Endothelial cell of umbilical vein (primary cell): Measurements from ENCODE around the gene GNG8. TPM values are rescaled to one million over a fixed set of nuclear protein-coding genes. Genes with fewer than 3 reads are reported as not detected.

Experiments
- BruUV-seq: library from RNA; stranded (reverse); fragments of 400-500 nt; replicated peaks from 2 replicates; lab custom pipeline; 2021; lab: Mats Ljungman, UMichigan
- CTCF ChIA-PET: fragments of 300-600, 350-600 bp; sonication (Branson Sonifier 250); formaldehyde crosslinking; loops from one replicate; lab custom pipeline; 2021; ENCODE audit warnings: antibody characterized with exemption, inconsistent platforms; lab: Charles Lee
- POLR2A ChIA-PET: fragments of 300-600, 350-600 bp; sonication (Branson Sonifier 250); formaldehyde crosslinking; loops from one replicate; lab custom pipeline; 2021; ENCODE audit warnings: antibody characterized with exemption, inconsistent platforms; lab: Charles Lee
- DNase-seq: peaks from one replicate; pipeline ENCODE4 v3.0.0-alpha.2; 2011; ENCODE audit warnings: low read depth, low spot score
- FAIRE-seq: peaks from 2 replicates; lab custom pipeline; 2011; peaks lifted over from hg19 to GRCh38; lab: Jason Lieb, UNC
- H2AFZ ChIP-seq: 2 replicates; pipeline ENCODE4 v1.6.0; 2012; ENCODE audit warnings: low read depth, low read length, control low read depth, inconsistent platforms
- H3K27ac ChIP-seq: 2 replicates; pipeline ENCODE4 v1.5.1; 2011; ENCODE audit warnings: low read depth, mild to moderate bottlenecking, control low read depth, low read length, moderate library complexity; ENCODE audit not compliant: insufficient read depth
- H3K27me3 ChIP-seq, 2 experiments: 2 replicates each; pipeline versions ENCODE4 v1.6.0 to v1.6.1; 2011; ENCODE audit warnings: low read length in 2 of 2, mixed read lengths in 1 of 2; ENCODE audit not compliant: control insufficient read depth in 2 of 2, insufficient read depth in 2 of 2
- H3K36me3 ChIP-seq, 2 experiments: 2 replicates in 1 of 2; 3 replicates in 1 of 2; pipeline ENCODE4 v1.5.1; 2011; ENCODE audit warnings: low read length in 2 of 2, mild to moderate bottlenecking in 1 of 2, moderate library complexity in 1 of 2; ENCODE audit not compliant: control insufficient read depth in 2 of 2, insufficient read depth in 2 of 2; ENCODE audit errors: extremely low read depth in 1 of 2
- H3K4me1 ChIP-seq: 3 replicates; pipeline ENCODE4 v1.5.1; 2011; ENCODE audit warnings: mild to moderate bottlenecking, low read length; ENCODE audit not compliant: control insufficient read depth, insufficient read depth; ENCODE audit errors: extremely low read depth
- H3K4me2 ChIP-seq: 2 replicates; pipeline ENCODE4 v1.6.1; 2011; ENCODE audit warnings: low read length, control low read depth, mixed read lengths; ENCODE audit not compliant: insufficient read depth
- H3K4me3 ChIP-seq, 3 experiments: fragments of 200-600 bp in 1 of 3; sonication (generic), shearing (Covaris generic) in 1 of 3; replicated peaks in 1 of 3; 2 replicates each; pipeline ENCODE4 v1.5.1; 2011 to 2016; ENCODE audit warnings: control low read depth in 3 of 3, low read length in 3 of 3, mild to moderate bottlenecking in 2 of 3, inconsistent platforms in 1 of 3, low read depth in 1 of 3, moderate library complexity in 1 of 3; ENCODE audit not compliant: insufficient read depth in 1 of 3
- H3K79me2 ChIP-seq: 2 replicates; pipeline ENCODE4 v1.6.0; 2012; ENCODE audit warnings: low read length, inconsistent platforms; ENCODE audit not compliant: control insufficient read depth, insufficient read depth
- H3K9ac ChIP-seq: replicated peaks from 2 replicates; pipeline ENCODE3; 2011; ENCODE audit warnings: low read length, control low read depth; ENCODE audit not compliant: insufficient read depth; ENCODE audit errors: extremely low read depth
- H3K9me1 ChIP-seq: replicated peaks from 3 replicates; pipeline ENCODE4 v1.6.0; 2011; ENCODE audit warnings: mild to moderate bottlenecking, low read length; ENCODE audit not compliant: control insufficient read depth, insufficient read depth; ENCODE audit errors: extremely low read depth
- H3K9me3 ChIP-seq: replicated peaks from 2 replicates; pipeline ENCODE4 v1.5.1; 2012; ENCODE audit warnings: low read length, inconsistent platforms; ENCODE audit not compliant: control insufficient read depth, insufficient read depth
- H4K20me1 ChIP-seq: replicated peaks from 2 replicates; pipeline ENCODE3; 2011; ENCODE audit warnings: mild to moderate bottlenecking, low read length; ENCODE audit not compliant: control insufficient read depth, insufficient read depth; ENCODE audit errors: extremely low read depth
- CTCF ChIP-seq, 2 donors: IDR thresholded peaks; 1 replicate in 1 of 2; 2 replicates in 1 of 2; pipeline ENCODE4 v1.5.1; 2011; ENCODE audit warnings: low read length in 2 of 2, mild to moderate bottlenecking in 2 of 2, moderate library complexity in 2 of 2, control low read depth in 1 of 2, inconsistent platforms in 1 of 2, low read depth in 1 of 2; ENCODE audit not compliant: insufficient read depth in 1 of 2; ENCODE audit errors: extremely low read depth in 1 of 2
- EZH2 ChIP-seq: IDR thresholded peaks from 2 replicates; pipeline ENCODE4 v1.6.1; 2012; ENCODE audit warnings: borderline replicate concordance, low read depth, mild to moderate bottlenecking, moderate library complexity, low read length, inconsistent platforms; ENCODE audit not compliant: severe bottlenecking
- FOS ChIP-seq: IDR thresholded peaks from 2 replicates; pipeline ENCODE4 v1.6.1; 2011; ENCODE audit warnings: mild to moderate bottlenecking, low read length, moderate library complexity, borderline replicate concordance; ENCODE audit not compliant: insufficient read depth
- GATA2 ChIP-seq: IDR thresholded peaks from 2 replicates; pipeline ENCODE4 v1.7.0; 2011; ENCODE audit warnings: low read depth, mild to moderate bottlenecking, moderate library complexity, mixed read lengths, low read length; ENCODE audit not compliant: insufficient read length, insufficient read depth
- JUN ChIP-seq: IDR thresholded peaks from 2 replicates; pipeline ENCODE4 v1.6.1; 2011; ENCODE audit warnings: borderline replicate concordance, low read depth; ENCODE audit not compliant: insufficient read length, insufficient read depth
- MAX ChIP-seq: IDR thresholded peaks from 2 replicates; pipeline ENCODE4 v1.6.1; 2011; ENCODE audit not compliant: insufficient read depth, insufficient read length
- MYC ChIP-seq: IDR thresholded peaks from one replicate; pipeline ENCODE4 v1.6.1; 2011; ENCODE audit warnings: mild to moderate bottlenecking, low read depth, low read length
- POLR2A ChIP-seq: IDR thresholded peaks from 2 replicates; pipeline ENCODE4 v1.6.1; 2012; ENCODE audit warnings: low read depth, mild to moderate bottlenecking, control low read depth, low read length
- POLR2AphosphoS5 ChIP-seq: IDR thresholded peaks from 2 replicates; pipeline ENCODE4 v1.6.1; 2012; ENCODE audit warnings: low read depth, mild to moderate bottlenecking, control low read depth, low read length, moderate library complexity; ENCODE audit not compliant: insufficient read depth
- dilution Hi-C: fragments of 300-500 bp; cut with MboI; formaldehyde crosslinking; loops from one replicate; pipeline ENCODE4 v1.15.0; 2019; ENCODE audit warnings: low sequenced_read_pairs; ENCODE audit not compliant: extremely low pct_ligation_motif_present
- intact Hi-C: fragments of 100-400 bp; cut with micrococcal nuclease; formaldehyde crosslinking; loops from one replicate; pipeline ENCODE4 v1.10.0; 2022
- polyA plus RNA-seq, 4 experiments: library from polyadenylated mRNA; depleted of rRNA in 3 of 4; stranded (reverse) in 3 of 4; unstranded in 1 of 4; fragments of >200 nt; gene quantifications; 2 replicates each; pipeline versions ENCODE4 v1.2.1 to v1.2.3, GENCODE V29; 2011 to 2012; ENCODE audit warnings: missing spikeins in 1 of 4
- total RNA-seq: library from RNA; stranded (reverse); gene quantifications from 2 replicates; pipeline ENCODE4 v1.2.3, GENCODE V29; 2021

GNG8 gene
- total and polyA plus RNA-seq, 2 donors (not counting 3 experiments of a cell fraction or from before 2014, with no cell fraction given), result not detected

- Histone ChIP-seq H3K4me3 (no peak overlapping the region), H3K9me3 (no peaks in the 10 kb centered on the region), H3K9me1 (no peaks in the 10 kb centered on the region), H3K4me2 (no peak overlapping the region), H3K9ac (no peak overlapping the region), H3K4me1 (peaks cover 4% of the 10 kb centered on the region), H3K27me3 (no peaks in the 10 kb centered on the region), H2AFZ (no peak overlapping the region), H3K27ac (no peak overlapping the region), H3K79me2 (peaks cover 4% of the 10 kb centered on the region), H4K20me1 (no peaks in the 10 kb centered on the region), H3K36me3 (peaks cover 13 to 41% of the 10 kb centered on the region in 2 experiments)
- POLR2A ChIA-PET, result interaction anchor here (0.6 kb wide), 1 partner anchor 144 kb away, joined by 3 read pairs; no protein-coding TSS in a partner anchor
- no peak for TF ChIP-seq GATA2
- no peak for TF ChIP-seq POLR2AphosphoS5
- TF ChIP-seq CTCF (IDR thresholded peaks at IDR 0.05; ENCODE audit: extremely low read depth in 1 of 2, insufficient read depth in 1 of 2, low read depth in 1 of 2, low read length in 2 of 2), result no peak
- TF ChIP-seq EZH2, result no peak
- no peak for TF ChIP-seq MAX
- TF ChIP-seq FOS, result no peak
- TF ChIP-seq MYC, result no peak
- no peak for TF ChIP-seq POLR2A
- no peak for TF ChIP-seq JUN
- FAIRE-seq, result peak; percentile 42
- no TSS peak for BruUV-seq
- intact Hi-C loops, result no loop called here
- no peak for DNase-seq
- dilution Hi-C loops, result no loop called here
- CTCF ChIA-PET, result interaction anchor here (0.9 to 13.9 kb wide), 6 partner anchors 10 to 83 kb away, joined by 3 to 422 read pairs (median 4); partner anchors contain the start of genes CALM3 and DACT3
Measured at GRCh38 chr19:46610851-46611770, 24.9 kb downstream of the GNG8 start.
